RWPE2 (cell line): ENCODE results near the gene ANKDD1A.

Source experiments
- ATAC-seq: fragments of 200-7000 bp; cut with Tn5 transposase; 3 replicates; pipeline ENCODE4 v1.9.1; 2021; ENCODE audit warnings: low read depth
- DNase-seq: peaks from one replicate; pipeline ENCODE4 v3.0.0-alpha.2; 2020; ENCODE audit warnings: low spot score
- H3K27ac ChIP-seq: fragments of 450-650 bp; 2 replicates; pipeline ENCODE4 v1.5.1; 2017; ENCODE audit warnings: mild to moderate bottlenecking; ENCODE audit not compliant: poor library complexity, severe bottlenecking
- H3K27me3 ChIP-seq: fragments of 250-450 bp; sonication (Bioruptor Pico); 2 replicates; pipeline ENCODE4 v1.5.1; 2021; ENCODE audit warnings: mild to moderate bottlenecking, moderate library complexity; ENCODE audit not compliant: insufficient read depth, poor library complexity, severe bottlenecking
- H3K36me3 ChIP-seq: fragments of 250-450 bp; sonication (Bioruptor Pico); 2 replicates; pipeline ENCODE4 v1.5.1; 2020; ENCODE audit warnings: low read depth, mild to moderate bottlenecking, moderate library complexity
- H3K4me1 ChIP-seq: fragments of 250-450 bp; sonication (Bioruptor Pico); 2 replicates; pipeline ENCODE4 v1.5.1; 2021; ENCODE audit warnings: mild to moderate bottlenecking, moderate library complexity; ENCODE audit not compliant: insufficient read depth, poor library complexity, severe bottlenecking
- H3K4me3 ChIP-seq: fragments of 250-450 bp; sonication (Bioruptor Pico); 2 replicates; pipeline ENCODE4 v1.5.1; 2021; ENCODE audit warnings: mild to moderate bottlenecking, moderate library complexity; ENCODE audit not compliant: severe bottlenecking
- H3K9me3 ChIP-seq: fragments of 250-450 bp; sonication (Bioruptor Pico); 2 replicates; pipeline ENCODE4 v1.5.1; 2021; ENCODE audit warnings: mild to moderate bottlenecking, moderate library complexity; ENCODE audit not compliant: severe bottlenecking
- TF ChIP-seq, protein P1 (sequence below): fragments of 450-650 bp; IDR thresholded peaks from one replicate; pipeline ENCODE4 v1.5.1; 2017; ENCODE audit warnings: mild to moderate bottlenecking, moderate library complexity; ENCODE audit not compliant: poor library complexity, severe bottlenecking

Gene ANKDD1A

DNA sequence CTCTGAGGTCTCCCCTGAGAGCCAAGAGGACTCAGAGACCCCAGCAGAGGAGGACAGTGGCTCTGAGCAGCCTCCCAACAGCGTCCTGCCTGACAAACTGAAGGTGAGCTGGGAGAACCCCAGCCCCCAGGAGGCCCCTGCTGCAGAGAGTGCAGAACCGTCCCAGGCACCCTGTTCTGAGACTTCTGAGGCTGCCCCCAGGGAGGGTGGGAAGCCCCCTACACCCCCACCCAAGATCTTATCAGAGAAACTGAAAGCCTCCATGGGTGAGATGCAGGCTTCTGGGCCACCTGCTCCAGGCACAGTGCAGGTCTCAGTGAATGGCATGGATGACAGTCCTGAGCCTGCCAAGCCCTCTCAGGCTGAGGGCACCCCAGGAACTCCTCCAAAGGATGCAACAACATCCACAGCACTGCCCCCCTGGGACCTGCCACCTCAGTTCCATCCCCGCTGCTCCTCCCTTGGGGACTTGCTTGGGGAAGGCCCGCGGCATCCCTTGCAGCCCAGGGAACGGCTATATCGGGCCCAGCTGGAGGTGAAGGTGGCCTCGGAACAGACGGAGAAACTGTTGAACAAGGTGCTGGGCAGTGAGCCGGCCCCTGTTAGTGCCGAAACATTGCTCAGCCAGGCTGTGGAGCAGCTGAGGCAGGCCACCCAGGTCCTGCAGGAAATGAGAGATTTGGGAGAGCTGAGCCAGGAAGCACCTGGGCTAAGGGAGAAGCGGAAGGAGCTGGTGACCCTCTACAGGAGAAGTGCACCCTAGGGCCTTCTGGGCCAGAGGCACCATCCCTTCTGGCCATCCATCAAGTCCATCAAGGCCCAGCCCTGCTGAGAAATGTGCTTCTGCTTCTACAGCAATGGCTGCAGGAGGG lies 46.3 kb upstream of the ANKDD1A start:
- H3K4me1 ChIP-seq = no peaks in the 10 kb centered on the region
- TF ChIP-seq, protein P1, sequence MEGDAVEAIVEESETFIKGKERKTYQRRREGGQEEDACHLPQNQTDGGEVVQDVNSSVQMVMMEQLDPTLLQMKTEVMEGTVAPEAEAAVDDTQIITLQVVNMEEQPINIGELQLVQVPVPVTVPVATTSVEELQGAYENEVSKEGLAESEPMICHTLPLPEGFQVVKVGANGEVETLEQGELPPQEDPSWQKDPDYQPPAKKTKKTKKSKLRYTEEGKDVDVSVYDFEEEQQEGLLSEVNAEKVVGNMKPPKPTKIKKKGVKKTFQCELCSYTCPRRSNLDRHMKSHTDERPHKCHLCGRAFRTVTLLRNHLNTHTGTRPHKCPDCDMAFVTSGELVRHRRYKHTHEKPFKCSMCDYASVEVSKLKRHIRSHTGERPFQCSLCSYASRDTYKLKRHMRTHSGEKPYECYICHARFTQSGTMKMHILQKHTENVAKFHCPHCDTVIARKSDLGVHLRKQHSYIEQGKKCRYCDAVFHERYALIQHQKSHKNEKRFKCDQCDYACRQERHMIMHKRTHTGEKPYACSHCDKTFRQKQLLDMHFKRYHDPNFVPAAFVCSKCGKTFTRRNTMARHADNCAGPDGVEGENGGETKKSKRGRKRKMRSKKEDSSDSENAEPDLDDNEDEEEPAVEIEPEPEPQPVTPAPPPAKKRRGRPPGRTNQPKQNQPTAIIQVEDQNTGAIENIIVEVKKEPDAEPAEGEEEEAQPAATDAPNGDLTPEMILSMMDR = no peak
- no peak for DNase-seq
- no peak for ATAC-seq
- H3K27ac ChIP-seq = no peak overlapping the region
- H3K27me3 ChIP-seq = no peaks in the 10 kb centered on the region
- no peaks in the 10 kb centered on the region; the same call in 1 of the 2 replicates for H3K36me3 ChIP-seq
- H3K9me3 ChIP-seq = no peaks in the 10 kb centered on the region
- H3K4me3 ChIP-seq = no peak overlapping the region

- no peak for DNase-seq
- peak; percentile 35 for ATAC-seq
- TF ChIP-seq, protein P1 = no peak
- Histone ChIP-seq H3K27me3 (no peaks in the 10 kb centered on the region), H3K27ac (no peak overlapping the region), H3K9me3 (no peaks in the 10 kb centered on the region), H3K4me1 (no peaks in the 10 kb centered on the region), H3K4me3 (no peak overlapping the region), H3K36me3 (no peaks in the 10 kb centered on the region)
These were observed 45.6 kb upstream of the ANKDD1A start for GRCh38 chr15:64865998-64866520.

GRCh38 chr15:64869501-64869900 lies 42.2 kb upstream of the ANKDD1A start:
- Histone ChIP-seq H3K4me3 (no peak overlapping the region), H3K4me1 (no peaks in the 10 kb centered on the region), H3K36me3 (no peaks in the 10 kb centered on the region), H3K9me3 (no peaks in the 10 kb centered on the region), H3K27ac (no peak overlapping the region), H3K27me3 (no peaks in the 10 kb centered on the region)
- DNase-seq = no peak
- TF ChIP-seq, protein P1 = no peak
- ATAC-seq = no peak

- Histone ChIP-seq H3K27ac (no peak overlapping the region), H3K9me3 (no peaks in the 10 kb centered on the region), H3K36me3 (no peaks in the 10 kb centered on the region), H3K4me3 (no peak overlapping the region), H3K27me3 (no peaks in the 10 kb centered on the region), H3K4me1 (no peaks in the 10 kb centered on the region)
- TF ChIP-seq, protein P1 = no peak
- no peak for ATAC-seq
- DNase-seq = no peak
These were observed 41.3 kb upstream of the ANKDD1A start for GRCh38 chr15:64870353-64870752.
